GM18867 (cell line): ENCODE results near the gene CYFIP2.
"Not testable (repeated sequence)": the region's sequence is repeated elsewhere in the genome, so short reads cannot be mapped to it uniquely, and the experiment has no call there.

Source experiments
- ATAC-seq: cut with Tn5 transposase; IDR thresholded peaks from one replicate; pipeline ENCODE4 v1.9.1; 2021; ENCODE audit warnings: mild to moderate bottlenecking, moderate library complexity; ENCODE audit not compliant: unreplicated experiment

CYFIP2 gene

DNA sequence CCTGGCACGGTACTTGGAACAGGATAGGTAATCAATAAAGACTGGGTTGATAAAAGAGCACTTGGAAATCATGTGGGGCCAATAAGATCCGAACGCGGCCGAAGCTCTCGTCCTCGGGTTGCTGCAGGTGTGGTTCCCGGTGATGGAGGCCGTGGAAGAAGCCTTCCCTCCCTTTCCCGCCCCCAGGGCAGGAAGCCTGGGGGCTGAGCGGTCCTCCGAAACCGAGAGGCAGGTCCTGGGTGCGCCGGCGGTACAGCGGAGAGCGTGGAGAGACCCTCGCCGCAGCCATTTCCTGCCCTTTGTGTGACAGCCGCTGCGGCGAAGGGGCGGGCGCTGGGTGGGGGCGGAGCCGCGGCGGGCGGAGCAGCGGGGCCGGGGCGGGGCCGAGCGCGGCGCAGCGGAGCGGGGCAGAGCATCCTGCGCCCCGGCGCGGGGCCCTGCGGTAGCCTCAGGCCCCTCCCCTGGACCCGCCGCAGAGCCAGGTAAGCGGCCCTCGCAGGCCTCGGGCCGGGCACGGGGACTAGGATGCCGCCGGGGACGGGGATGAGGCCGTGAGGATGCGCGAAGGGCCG is at the start of gene CYFIP2:
Gene CYFIP2, plus strand, starts transcription at position 410 of the 572 bp plus-strand sequence. CDS start 19,239 bp downstream, outside the sequence.
- ATAC-seq: peak; percentile 89

DNA sequence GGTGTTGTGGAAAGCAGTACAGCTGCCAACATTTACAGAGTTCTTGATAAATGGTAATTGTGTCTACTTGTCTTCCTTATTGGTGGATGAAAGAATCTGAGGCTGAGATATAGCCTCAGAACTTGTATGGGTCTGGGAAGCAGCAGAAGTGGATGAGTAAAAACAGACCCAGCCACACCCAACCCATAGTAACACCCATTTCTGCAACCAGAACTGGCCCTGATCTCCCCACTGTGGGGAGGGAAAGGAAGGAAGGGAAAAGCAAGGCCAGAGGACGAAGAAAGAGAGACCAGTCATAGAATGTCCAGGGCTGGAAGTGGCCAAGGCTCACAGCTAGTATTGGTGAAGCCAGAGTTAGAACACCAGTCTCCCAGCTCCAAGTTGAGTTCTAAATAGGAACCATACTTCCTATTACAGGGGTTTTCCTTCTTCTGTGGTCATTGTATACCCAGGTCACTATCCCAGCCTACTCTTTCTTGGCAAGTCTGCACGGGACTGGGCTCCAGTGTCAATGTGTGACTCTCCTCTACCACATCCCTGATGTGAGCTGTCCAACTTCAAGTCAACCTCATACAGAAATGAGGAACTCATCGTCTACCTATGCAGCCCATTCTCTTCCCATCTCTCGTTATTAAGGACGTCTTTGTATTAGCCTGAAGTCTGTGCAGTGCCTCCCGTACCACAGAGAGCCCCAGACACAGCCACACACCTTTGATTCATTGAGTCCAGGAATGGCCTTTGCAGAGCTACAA is 49.4 kb upstream of the CYFIP2 start:
- ATAC-seq: no peak

DNA sequence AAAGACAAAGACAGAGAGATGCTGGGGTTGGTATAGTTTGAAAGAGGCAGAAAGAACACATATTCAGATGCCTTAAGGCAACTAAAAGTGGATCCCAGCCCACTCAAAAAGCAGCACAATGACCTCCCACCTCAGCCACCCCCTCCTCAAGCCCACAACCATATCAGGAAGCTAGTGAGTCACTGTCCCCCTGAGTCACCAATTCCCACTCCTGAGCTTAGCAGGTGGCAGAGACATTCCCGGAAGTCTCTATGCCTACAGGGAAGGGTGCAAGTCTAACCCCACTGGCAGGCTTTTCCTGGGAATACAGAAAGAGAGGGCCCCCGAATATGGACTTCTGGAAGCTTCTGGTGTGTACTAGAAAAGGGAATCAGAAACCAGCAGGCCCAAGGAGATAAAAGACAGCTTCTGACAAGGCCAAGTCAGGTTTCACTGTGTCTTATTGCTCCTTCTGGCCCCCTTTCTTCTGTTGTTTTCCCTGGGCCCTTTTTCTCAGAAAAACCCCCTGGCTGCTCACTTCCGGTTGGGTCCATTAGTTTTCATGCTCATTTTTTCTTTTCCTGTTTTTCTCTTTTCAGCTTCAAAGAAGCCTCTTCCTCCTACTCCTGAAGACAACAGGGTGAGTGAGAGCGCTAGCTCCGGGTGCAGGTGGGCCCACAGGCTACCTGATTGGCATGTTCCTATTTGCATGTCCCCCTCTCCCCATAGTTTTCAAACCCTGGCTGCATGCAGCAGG is 48.5 kb upstream of the CYFIP2 start:
- no peak for ATAC-seq

DNA sequence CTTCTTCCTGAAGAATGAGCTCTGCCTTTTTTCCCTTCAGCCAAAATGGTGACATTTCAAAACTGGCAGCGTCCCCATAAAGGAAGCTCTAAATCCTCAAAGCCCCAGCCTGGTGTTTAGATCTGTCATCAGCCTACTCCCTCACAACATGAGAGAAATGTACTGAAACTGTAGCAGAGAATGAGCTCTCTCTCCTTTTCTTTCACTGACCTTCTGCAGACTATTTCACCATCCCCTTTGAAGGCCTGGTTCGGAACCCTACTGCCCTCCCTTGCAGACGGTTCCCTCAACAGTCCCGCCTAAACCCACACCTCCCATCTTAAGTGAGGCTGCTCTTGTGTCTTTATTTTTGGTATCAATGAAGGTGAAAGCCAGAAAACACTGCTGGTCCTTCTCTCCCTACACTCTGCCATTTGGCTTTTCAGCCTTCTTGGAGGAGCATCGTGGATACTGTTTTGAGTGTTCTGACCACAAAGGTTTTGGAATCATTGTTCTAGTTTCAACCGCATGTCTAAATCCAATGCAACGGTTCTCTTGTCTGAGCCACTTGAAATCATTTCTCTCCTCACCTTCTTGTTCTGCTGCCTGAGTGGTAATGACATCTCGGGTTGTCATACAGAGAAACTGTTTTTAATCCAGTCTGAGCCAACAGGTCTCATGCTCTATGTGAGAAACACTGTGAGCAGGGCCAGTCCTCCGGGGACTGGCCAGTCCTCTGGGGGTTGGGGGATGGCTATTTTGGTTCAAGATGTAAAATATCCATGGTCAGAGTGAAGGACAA is 46.2 kb upstream of the CYFIP2 start:
- peak; percentile 51 for ATAC-seq

DNA sequence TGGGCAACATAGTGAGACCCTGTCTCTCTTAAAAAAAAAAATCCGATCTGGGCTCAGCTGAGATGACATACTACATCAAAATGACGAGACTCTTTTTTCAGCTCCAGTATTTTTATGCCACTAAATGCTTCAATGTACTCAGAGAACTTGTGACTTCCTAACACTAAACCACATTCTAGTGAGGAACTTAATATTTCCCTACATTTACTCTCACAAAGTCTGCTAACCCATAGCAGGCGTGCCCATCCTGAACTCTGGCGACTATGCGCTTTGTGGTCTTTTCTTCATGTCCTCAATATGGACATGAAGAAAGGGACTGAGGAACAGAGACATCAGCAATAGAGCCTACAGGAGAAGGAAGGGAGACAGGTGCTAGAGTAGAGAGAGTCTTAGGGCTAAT is 44.0 kb upstream of the CYFIP2 start:
- no peak for ATAC-seq

DNA sequence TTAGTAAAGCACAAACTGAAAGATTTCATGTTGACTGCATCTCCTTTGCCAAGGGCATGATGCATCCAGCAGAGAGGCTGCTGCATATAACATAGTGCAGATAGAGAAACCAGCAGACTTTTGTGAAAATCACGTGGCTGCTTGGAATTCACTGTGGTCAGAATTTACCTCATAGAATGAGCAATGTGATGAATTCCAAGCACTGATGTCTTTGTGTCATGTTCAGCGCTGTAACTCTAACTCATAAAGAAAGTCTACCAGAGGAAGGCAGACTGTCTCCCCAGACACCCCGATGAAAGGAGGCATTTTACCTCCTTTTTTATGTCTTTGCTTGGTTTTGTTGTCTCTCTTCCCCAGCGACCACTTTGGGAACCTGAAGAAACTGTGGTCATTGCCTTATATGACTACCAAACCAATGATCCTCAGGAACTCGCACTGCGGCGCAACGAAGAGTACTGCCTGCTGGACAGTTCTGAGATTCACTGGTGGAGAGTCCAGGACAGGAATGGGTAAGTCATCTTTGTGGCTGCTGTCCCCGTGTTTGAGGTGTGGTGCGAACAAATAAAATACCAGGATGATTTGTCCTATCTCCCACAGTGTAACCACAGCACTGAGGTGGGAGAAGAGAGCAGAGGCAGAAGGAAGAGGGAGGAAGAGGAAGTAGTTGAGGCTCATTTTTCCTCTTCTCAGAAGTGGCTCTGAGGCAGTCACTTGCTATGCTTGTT is 43.3 kb upstream of the CYFIP2 start:
- no peak for ATAC-seq

DNA sequence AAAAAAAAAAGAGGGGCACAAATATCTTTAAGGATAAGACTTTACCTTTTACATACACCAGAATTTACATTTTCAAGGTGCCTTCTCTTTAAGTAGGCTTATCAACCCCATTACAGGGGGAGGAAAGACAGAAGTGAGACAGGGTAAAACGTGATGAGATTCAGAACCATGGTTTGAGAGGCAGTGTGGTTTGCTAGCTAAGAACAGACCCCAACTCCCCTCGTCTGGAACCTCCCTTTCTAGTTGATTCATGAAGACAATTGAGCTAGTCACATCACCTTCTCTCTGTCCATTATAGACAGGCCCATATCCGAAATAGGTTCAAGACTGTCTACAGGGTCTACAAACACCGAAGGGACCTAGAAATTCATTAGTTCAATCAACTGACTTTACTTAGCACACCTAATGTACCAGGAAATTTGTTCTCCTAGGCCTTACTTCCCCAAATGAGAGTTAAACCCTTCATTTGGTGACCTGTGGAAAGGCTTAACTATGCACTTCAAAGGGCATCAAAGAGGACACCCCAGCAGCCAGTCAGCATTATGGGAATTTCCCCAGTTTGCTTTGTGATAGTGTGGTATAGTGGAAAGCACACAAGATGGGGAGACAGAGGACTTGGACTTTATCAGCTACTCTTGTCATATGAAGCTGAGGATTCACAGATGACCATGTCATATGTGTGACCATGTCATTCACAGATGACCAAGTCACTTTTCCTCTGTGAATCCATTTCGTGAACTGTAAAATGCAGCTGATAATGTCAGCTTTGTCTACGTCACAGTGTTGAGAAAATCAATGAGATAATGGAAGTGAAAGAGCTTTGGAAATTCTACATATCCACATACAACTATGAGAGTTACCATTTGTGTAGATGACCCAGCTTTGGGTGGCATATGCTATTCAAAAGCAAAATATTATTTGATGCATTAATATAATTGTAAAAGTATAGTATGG is 40.2 kb upstream of the CYFIP2 start:
- ATAC-seq: no peak

DNA sequence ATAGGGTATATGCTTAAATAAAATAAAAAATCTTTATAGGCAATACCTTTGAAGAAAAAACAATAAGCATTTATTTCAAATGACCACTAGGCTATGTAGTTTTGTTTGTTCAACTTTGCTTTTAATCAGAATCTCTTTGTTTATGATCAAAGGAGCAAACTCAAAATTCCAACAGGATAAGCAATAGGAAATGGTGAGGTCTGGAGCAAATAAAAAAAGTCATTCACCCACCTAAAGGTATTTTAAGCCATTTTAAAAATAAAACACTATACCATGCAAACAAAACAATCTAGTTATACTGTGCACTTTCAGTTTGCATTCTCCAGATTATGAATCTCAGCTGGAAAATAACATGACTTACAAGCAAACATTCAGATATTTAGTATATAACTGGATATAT is 35.3 kb upstream of the CYFIP2 start:
- ATAC-seq: no peak

DNA sequence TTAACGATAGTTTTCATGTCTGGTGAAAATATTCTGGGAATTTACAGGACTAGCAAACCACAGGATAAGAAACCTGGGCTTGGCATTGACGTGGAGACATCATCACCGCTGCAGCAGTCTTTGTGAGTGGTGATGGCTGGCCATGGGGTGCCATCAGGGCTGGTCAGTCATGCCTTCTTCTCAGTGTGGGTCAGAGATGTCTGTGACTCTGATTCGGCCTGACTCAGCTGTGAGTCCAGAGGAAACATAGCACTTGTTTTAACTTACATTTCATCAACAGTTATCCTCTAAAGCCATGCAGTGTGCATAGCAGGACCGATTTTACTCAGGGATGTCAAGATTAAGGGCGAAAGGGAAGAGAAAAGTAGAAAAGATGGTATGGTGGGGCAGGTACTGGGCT is 33.2 kb upstream of the CYFIP2 start:
- ATAC-seq: no peak

DNA sequence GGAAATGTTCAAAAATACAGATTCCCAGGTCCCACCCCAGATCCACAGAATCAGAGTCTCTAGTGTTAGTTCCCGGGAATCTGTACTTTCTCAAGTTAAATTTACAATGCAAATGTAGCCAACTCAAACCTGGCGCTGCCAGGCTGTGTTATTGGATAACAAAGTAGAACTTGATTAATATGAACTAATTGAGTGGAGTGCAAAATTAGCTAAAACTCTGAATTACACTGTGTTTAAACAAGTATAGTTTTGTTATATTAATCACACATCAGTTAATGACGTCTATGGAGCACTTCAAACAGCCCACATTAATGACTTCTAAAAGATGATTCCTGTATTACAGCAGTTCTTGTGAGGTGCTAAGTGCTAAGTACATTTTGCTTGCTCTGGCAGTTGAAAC is 32.4 kb upstream of the CYFIP2 start:
- ATAC-seq: no peak

DNA sequence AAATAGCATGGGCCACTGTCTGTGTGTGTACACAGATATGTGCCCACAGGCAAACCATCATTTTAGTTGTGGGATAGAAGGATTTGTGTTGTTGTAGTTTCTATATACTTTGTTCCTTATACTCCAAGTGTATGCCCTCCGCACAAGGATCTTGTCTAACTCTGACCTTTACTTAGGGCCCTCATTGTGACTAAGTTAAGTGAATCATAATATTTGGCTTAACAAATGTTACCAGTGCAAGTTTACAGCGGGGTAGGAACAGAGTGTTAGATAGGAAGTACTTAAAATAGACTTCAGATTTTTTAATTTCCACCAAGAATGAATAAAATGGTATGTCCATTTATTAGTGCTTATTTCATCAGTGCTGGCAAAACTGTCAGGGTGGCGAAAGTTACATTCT is 29.5 kb upstream of the CYFIP2 start:
- no peak for ATAC-seq

DNA sequence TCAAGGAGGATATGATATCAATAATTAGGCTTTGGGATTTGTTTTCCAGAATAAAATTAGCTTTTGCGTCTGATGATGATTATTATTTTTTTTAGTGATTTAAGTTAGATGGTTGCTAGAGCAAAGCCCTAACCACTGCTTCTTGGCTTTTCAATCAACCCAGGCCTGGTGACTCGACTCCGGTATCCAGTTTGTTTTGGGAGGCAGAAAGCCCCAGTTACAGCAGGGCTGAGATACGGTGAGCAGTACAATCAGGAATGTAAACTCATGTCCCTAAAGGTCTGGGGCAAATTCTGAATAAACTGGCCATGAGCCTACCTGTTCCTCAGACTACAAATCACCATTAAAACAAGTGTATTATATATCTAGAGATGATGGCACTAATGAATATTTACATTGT is 24.4 kb upstream of the CYFIP2 start:
- ATAC-seq: no peak

DNA sequence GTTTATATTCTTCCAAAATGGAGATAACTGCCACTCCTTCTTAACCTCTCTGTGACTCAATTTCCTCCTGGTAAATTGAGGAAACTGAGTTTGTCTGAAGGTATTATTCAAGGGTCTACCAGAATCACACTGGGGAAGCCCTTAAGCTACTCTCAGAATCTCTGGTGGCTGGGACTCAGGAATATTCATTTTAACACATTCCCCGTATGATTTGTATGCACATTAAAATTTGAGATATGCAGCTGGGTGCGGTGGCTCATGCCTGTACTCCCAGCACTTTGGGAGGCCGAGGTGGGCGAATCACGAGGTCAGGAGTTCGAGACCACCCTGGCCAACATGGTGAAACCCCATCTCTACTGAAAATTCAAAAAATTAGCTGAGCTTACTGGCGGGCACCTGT is 21.2 kb upstream of the CYFIP2 start:
- ATAC-seq: not testable (repeated sequence)

DNA sequence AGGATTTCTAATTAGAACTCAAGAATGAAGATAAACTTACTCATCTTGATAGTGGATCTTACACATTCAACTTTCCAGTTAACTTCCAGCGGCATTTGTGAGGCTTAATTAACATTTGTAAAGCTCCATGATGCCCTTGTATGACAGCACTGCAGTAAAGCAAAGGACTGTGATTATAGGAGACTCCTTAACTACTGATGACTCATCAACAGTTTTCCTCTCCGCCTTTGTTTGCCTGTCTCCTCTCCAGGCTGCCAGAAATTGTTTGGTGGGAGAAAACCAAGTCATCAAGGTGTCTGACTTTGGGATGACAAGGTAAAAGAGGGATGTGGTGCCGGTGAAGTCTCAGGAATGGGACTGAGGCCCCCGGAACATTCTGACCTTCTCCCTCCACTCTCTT is 20.4 kb upstream of the CYFIP2 start:
- no peak for ATAC-seq

DNA sequence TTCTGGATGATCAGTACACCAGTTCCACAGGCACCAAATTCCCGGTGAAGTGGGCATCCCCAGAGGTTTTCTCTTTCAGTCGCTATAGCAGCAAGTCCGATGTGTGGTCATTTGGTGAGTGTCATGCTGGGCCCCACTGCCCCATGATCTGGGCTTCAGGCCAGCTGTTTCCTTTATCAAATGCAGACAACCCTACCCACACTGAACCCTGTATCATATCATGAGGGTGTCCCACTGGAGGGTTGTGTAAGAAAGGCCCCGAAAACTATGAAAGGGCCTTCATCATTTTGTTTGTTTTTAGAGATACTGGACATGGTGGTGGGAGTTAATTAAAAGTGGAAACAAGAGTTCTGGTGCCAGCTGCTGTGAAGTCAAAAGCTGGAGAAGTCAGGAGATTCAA is 20.0 kb upstream of the CYFIP2 start:
- ATAC-seq: no peak

DNA sequence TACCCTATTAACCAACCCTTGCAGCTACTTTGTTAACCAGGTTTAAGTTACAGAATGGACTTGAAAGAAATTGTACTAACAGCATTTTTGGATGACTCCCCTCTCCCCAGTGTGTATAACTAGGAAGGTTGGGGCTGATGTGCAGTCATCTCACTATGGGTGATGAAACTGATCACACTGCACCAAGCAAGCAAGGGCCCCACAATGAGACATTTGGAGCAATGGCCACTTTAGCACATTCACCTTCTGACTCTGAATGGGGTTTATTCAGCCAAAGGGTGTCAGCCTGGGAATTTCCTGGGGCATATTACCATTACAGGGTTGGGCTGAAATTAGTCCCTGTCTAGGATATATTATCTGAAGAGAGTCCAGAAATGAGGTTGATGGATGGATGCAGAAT is 18.7 kb upstream of the CYFIP2 start:
- ATAC-seq: no peak

DNA sequence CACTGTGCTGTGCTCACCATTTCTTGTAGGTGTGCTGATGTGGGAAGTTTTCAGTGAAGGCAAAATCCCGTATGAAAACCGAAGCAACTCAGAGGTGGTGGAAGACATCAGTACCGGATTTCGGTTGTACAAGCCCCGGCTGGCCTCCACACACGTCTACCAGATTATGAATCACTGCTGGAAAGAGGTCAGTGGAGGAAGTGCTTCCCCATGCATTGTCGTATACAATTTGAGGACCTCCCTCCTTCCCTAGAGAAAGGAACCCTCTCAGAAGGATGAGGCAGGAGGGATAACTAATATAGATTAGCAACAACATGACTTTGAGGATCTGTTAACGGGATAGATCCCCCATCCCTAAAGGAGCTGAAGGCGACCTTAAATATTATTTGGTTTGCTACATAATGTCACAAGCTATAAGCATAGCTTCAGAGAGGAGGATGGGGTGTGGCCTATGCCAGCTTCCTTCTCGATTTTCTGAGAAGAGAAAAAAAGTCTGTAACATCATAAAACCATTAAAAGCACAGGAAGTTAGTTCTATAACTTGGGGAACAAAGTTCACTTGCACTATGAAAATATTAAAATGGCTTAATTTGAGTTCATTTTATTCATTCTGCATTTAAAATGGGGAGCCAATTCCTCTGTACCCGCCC is 17.0 kb upstream of the CYFIP2 start:
- no peak for ATAC-seq

DNA sequence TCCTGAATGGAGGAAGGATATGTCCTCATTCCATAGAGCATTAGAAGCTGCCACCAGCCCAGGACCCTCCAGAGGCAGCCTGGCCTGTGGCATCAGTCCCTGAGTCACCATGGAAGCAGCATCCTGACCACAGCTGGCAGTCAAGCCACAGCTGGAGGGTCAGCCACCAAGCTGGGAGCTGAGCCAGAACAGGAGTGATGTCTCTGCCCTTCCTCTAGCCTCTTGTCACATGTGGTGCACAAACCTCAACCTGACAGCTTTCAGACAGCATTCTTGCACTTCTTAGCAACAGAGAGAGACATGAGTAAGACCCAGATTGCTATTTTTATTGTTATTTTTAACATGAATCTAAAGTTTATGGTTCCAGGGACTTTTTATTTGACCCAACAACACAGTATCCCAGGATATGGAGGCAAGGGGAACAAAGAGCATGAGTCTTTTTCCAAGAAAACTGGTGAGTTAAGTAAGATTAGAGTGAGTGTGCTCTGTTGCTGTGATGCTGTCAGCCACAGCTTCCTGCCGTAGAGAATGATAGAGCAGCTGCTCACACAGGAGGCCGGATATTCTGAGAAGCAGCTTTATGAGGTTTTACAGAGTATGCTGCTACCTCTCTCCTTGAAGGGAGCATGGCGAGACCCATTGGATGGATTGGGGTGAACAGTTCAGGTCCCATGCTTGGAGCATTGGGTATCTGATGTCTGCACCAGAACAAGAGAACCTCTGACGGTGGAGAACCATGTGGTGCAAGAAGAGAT is 13.0 kb upstream of the CYFIP2 start:
- ATAC-seq: peak; percentile 91
